Ovary (tissue), 9 donors: ENCODE measurements around the gene FOXP1. TPM values are rescaled to one million over a fixed set of nuclear protein-coding genes. Genes with fewer than 3 reads are reported as not detected.
"Not testable (repeated sequence)": the region's sequence is repeated elsewhere in the genome, so short reads cannot be mapped to it uniquely, and the experiment has no call there.

Source experiments
- DNase-seq, 5 donors: peaks; one replicate each; pipeline ENCODE4 v3.0.0-alpha.2; 2019 to 2020
- H3K27ac ChIP-seq, 2 donors: fragments of 200-600 bp; one replicate each; pipeline versions ENCODE4 v1.5.1 to v1.8.0; 2019 to 2022
- H3K27me3 ChIP-seq: fragments of 200-600 bp; one replicate; pipeline ENCODE4 v1.8.0; 2022
- H3K36me3 ChIP-seq: fragments of 200-600 bp; sonication (generic); one replicate; pipeline ENCODE4 v1.5.1; 2019
- H3K4me1 ChIP-seq: one replicate; pipeline ENCODE4 v1.8.1; 2013; ENCODE audit warnings: mild to moderate bottlenecking, moderate library complexity; ENCODE audit not compliant: insufficient read depth
- H3K4me3 ChIP-seq: fragments of 200-600 bp; sonication (generic); one replicate; pipeline ENCODE4 v1.5.1; 2017
- H3K9me3 ChIP-seq, 2 donors: fragments of 200-600 bp in 1 of 2; sonication (generic) in 1 of 2; one replicate each; pipeline versions ENCODE4 v1.5.1 to v1.8.1; 2013 to 2019; ENCODE audit warnings: mild to moderate bottlenecking in 1 of 2, moderate library complexity in 1 of 2
- CTCF ChIP-seq, 3 donors: fragments of 450-650 bp in 2 of 3; fragments of 200-600 bp in 1 of 3; IDR thresholded peaks; one replicate each; pipeline versions ENCODE4 v1.5.1 to v1.8.0; 2016 to 2022; ENCODE audit warnings: antibody characterized with exemption in 3 of 3, mild to moderate bottlenecking in 1 of 3
- EP300 ChIP-seq: sonication (generic); formaldehyde crosslinking; IDR thresholded peaks from one replicate; pipeline ENCODE4 v1.6.1; 2017; ENCODE audit warnings: antibody characterized with exemption
- POLR2A ChIP-seq: fragments of 450-650 bp; IDR thresholded peaks from one replicate; pipeline ENCODE4 v1.6.1; 2017; ENCODE audit warnings: antibody characterized with exemption, mild to moderate bottlenecking, moderate library complexity
- WGBS, 3 donors: extraction: QIAGEN DNeasy Blood & Tissue Kit in 1 of 3; methylation state at CpG; one replicate each; pipeline versions ENCODE4 v1.1.5 to v1.1.7; 2013 to 2017; 5-methylcytosine and 5-hydroxymethylcytosine counted together
- intact Hi-C, 4 donors: fragments of 100-400 bp; cut with DNase I; formaldehyde crosslinking; loops; one replicate each; pipeline versions ENCODE4 v1.11.0 to v1.15.1; 2022 to 2023
- polyA plus RNA-seq, 2 donors: library from polyadenylated mRNA; stranded (reverse); fragments of 200-250 nt in 1 of 2; fragments of 350-450 nt in 1 of 2; fragmentation: Illumina TruSeq in 1 of 2; extraction: RNeasy Lipid Tissue Mini Kit (QIAGEN cat#74804) in 1 of 2; gene quantifications; one replicate each; pipeline ENCODE4 v1.2.3, GENCODE V29; 2013 to 2014
- total RNA-seq, 7 donors: library from RNA; depleted of rRNA in 2 of 7; stranded (reverse); fragments of >200 nt in 2 of 7; fragmentation: NEBNext Ultra II Directional in 3 of 7; extraction: Animal tissue kit (Norgen Biotek cat#: 25700) in 3 of 7; gene quantifications; one replicate each; pipeline versions ENCODE4 v1.1.0 to v1.2.4, GENCODE V29; 2016 to 2023
- donor health status: DM: no; HTN: no; CAD: no; lungs with moderate emphysema.
- donor health status: DM: no; HTN: no; CAD: no.
- donor health status: Bipolar disorder and iron deficiency.
- donor health status: DM: yes; HTN: yes; CAD: no.
- donor health status: DM: no; HTN: no; CAD: no.
- donor health status: DM: yes; HTN: yes; CAD: no.

Gene FOXP1
- total and polyA plus RNA-seq, 9 donors = 31.7 to 126 (median 114) TPM

GRCh38 chr3:71530903-71531530, 52.5 kb downstream of the FOXP1 start:
- Histone ChIP-seq H3K36me3 (no peaks in the 10 kb centered on the region), H3K4me3 (no peak overlapping the region), H3K27me3 (no peaks in the 10 kb centered on the region), H3K9me3 (no peaks in the 10 kb centered on the region), H3K4me1 (no peaks in the 10 kb centered on the region), H3K27ac (no peak overlapping the region)
- WGBS, 3 donors = 92 to 93% (median 93%) methylated on average over 9 of the region's 9 CpGs
- intact Hi-C loops = no loop called here
- TF ChIP-seq CTCF (IDR thresholded peaks at IDR 0.05) (no peak), POLR2A (no peak), EP300 (no peak)
- no peak for DNase-seq

GRCh38 chr3:71528816-71529215, 54.7 kb downstream of the FOXP1 start:
- no peak overlapping the region for H3K4me3 ChIP-seq
- H3K27ac ChIP-seq = no peak overlapping the region
- no peak for TF ChIP-seq CTCF (IDR thresholded peaks at IDR 0.05)
- TF ChIP-seq POLR2A = no peak
- TF ChIP-seq EP300 = no peak
- H3K9me3 ChIP-seq = no peaks in the 10 kb centered on the region
- intact Hi-C loops = no loop called here
- DNase-seq = no peak
- no peaks in the 10 kb centered on the region for H3K36me3 ChIP-seq
- no peaks in the 10 kb centered on the region for H3K27me3 ChIP-seq
- no peaks in the 10 kb centered on the region for H3K4me1 ChIP-seq
- 69 to 82% (median 81%) methylated on average over 2 of the region's 2 CpGs for WGBS, 3 donors

GRCh38 chr3:71526448-71526847, 57.1 kb downstream of the FOXP1 start:
- H3K27me3 ChIP-seq, DNase-seq, H3K27ac ChIP-seq, intact Hi-C loops, H3K4me1 ChIP-seq, H3K9me3 ChIP-seq, H3K4me3 ChIP-seq, H3K36me3 ChIP-seq: not testable (repeated sequence)
- 31 to 49% (median 36%) methylated on average over 9 of the region's 9 CpGs for WGBS, 3 donors

- H3K27me3 ChIP-seq = no peaks in the 10 kb centered on the region
- WGBS, 3 donors = 92 to 95% (median 92%) methylated on average over 3 of the region's 3 CpGs
- no peak overlapping the region for H3K27ac ChIP-seq
- no peak for TF ChIP-seq CTCF (IDR thresholded peaks at IDR 0.05)
- no peak for TF ChIP-seq EP300
- no peak overlapping the region for H3K4me3 ChIP-seq
- peaks cover 7% of the 10 kb centered on the region for H3K4me1 ChIP-seq
- intact Hi-C loops = no loop called here
- no peaks in the 10 kb centered on the region for H3K36me3 ChIP-seq
- no peaks in the 10 kb centered on the region for H3K9me3 ChIP-seq
- DNase-seq = no peak
Measured at GRCh38 chr3:71525391-71525790, 58.1 kb downstream of the FOXP1 start.

GRCh38 chr3:71524672-71525071, 58.9 kb downstream of the FOXP1 start:
- no peaks in the 10 kb centered on the region for H3K36me3 ChIP-seq
- intact Hi-C loops = no loop called here
- peaks cover 7% of the 10 kb centered on the region for H3K4me1 ChIP-seq
- WGBS, 3 donors = 65 to 70% (median 68%) methylated on average over 7 of the region's 7 CpGs
- no peak overlapping the region for H3K4me3 ChIP-seq
- H3K9me3 ChIP-seq = no peaks in the 10 kb centered on the region
- no peaks in the 10 kb centered on the region for H3K27me3 ChIP-seq
- H3K27ac ChIP-seq = no peak overlapping the region
- DNase-seq = no peak
- TF ChIP-seq CTCF (IDR thresholded peaks at IDR 0.05) = no peak
- TF ChIP-seq POLR2A = no peak
- TF ChIP-seq EP300 = no peak
